ENCODE results near the gene GP1BB. TPM values are rescaled to one million over a fixed set of nuclear protein-coding genes. Genes with fewer than 3 reads are reported as not detected.

GP1BB gene
- total RNA-seq = 10 to 100 TPM in 1 of 2 donors, 1 to 10 TPM in 1; 6.8 to 60.3 TPM

DNA sequence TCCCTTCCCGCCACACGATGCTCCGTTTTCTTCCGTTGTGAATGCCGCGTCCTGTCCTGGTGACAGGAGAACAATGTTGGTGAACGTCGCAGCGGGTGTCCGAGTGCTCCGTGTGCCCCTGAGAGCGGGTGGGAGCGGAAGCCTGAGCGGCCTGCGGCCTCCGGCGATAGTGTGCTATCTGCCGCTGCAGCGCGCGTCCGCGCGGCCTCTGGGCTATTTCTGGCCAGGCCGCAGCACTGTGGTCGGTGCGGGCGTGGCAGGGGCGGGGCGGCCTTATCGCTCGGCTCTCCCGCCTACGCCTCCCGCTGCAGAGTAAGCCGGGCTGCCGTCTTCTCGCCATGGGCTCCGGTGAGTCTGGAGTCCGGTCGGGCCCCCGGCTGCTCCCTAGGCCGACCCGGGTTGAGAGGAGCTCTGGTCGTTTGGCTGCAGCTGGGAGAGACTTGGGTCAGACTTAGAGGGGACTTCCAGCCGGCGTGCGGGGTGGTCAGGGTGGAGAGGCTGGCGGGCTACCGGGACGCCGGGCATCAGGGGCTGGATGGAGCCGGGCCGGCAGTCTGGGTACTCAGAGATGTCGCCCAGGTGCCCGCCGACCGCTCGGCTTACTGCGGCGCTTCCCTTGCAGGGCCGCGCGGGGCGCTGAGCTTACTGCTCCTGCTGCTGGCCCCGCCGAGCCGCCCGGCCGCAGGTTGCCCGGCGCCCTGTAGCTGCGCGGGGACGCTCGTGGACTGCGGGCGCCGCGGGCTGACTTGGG lies at the start of gene GP1BB:
GP1BB (plus strand) TSS at position 308 of the 751 bp plus-strand sequence; CDS start at position 339, 31 bp downstream.
- Histone ChIP-seq H3K27ac (no peak within 1 kb of the TSS), H3K27me3 (replicated peaks; ENCODE audit: insufficient read depth) (no peaks in the 10 kb centered on the region), H3K4me1 (replicated peaks) (peaks cover 2% of the 10 kb centered on the region), H3K4me3 (peak within 1 kb of the TSS; percentile 5 to 7), H3K36me3 (no peaks in the 10 kb centered on the region), H3K9me3 (no peaks in the 10 kb centered on the region)
- TF ChIP-seq, protein P1, sequence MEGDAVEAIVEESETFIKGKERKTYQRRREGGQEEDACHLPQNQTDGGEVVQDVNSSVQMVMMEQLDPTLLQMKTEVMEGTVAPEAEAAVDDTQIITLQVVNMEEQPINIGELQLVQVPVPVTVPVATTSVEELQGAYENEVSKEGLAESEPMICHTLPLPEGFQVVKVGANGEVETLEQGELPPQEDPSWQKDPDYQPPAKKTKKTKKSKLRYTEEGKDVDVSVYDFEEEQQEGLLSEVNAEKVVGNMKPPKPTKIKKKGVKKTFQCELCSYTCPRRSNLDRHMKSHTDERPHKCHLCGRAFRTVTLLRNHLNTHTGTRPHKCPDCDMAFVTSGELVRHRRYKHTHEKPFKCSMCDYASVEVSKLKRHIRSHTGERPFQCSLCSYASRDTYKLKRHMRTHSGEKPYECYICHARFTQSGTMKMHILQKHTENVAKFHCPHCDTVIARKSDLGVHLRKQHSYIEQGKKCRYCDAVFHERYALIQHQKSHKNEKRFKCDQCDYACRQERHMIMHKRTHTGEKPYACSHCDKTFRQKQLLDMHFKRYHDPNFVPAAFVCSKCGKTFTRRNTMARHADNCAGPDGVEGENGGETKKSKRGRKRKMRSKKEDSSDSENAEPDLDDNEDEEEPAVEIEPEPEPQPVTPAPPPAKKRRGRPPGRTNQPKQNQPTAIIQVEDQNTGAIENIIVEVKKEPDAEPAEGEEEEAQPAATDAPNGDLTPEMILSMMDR (IDR thresholded peaks at IDR 0.05) = peak in 1 of 4 experiments; percentile 16
- TF ChIP-seq POLR2A (IDR thresholded peaks at IDR 0.05) (no peak), POLR2AphosphoS5 (IDR thresholded peaks at IDR 0.05) (no peak)
- intact Hi-C loops (cut with DNase I) = no loop called here
- WGBS = 41% methylated on average over 46 of the region's 80 CpGs
- DNase-seq (ENCODE audit: low spot score) = no peak

DNA sequence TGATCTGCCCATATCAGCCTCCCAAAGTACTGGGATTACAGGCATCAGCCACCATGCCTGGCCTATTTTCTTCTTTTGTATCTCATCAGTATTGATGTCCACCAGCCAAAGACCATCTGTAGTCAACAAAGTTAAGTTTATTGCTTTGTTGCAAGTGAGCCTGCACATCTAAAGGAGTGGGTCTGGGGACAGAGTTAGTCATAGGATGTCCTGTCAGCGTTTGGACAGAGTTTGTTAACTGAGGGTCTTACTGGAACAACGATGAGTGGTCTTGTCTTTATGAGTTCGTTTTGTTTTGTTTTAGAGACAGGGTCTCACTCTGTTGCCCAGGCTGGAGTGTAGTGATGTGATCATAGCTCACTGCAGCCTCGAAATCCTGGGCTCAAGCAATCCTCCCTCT lies 49.7 kb upstream of the GP1BB start:
- H3K4me1 ChIP-seq (replicated peaks) = no peaks in the 10 kb centered on the region
- no peaks in the 10 kb centered on the region for H3K9me3 ChIP-seq
- H3K27ac ChIP-seq = no peak overlapping the region
- H3K27me3 ChIP-seq (replicated peaks; ENCODE audit: insufficient read depth) = no peaks in the 10 kb centered on the region
- H3K4me3 ChIP-seq = no peak overlapping the region
- no peaks in the 10 kb centered on the region for H3K36me3 ChIP-seq
- no peak for DNase-seq (ENCODE audit: low spot score)
- no peak for TF ChIP-seq POLR2AphosphoS5 (IDR thresholded peaks at IDR 0.05)
- no peak for TF ChIP-seq POLR2A (IDR thresholded peaks at IDR 0.05)
- TF ChIP-seq, protein P1 (IDR thresholded peaks at IDR 0.05) = no peak
- 85% methylated on average over 4 of the region's 4 CpGs for WGBS
- intact Hi-C loops (cut with DNase I) = no loop called here

DNA sequence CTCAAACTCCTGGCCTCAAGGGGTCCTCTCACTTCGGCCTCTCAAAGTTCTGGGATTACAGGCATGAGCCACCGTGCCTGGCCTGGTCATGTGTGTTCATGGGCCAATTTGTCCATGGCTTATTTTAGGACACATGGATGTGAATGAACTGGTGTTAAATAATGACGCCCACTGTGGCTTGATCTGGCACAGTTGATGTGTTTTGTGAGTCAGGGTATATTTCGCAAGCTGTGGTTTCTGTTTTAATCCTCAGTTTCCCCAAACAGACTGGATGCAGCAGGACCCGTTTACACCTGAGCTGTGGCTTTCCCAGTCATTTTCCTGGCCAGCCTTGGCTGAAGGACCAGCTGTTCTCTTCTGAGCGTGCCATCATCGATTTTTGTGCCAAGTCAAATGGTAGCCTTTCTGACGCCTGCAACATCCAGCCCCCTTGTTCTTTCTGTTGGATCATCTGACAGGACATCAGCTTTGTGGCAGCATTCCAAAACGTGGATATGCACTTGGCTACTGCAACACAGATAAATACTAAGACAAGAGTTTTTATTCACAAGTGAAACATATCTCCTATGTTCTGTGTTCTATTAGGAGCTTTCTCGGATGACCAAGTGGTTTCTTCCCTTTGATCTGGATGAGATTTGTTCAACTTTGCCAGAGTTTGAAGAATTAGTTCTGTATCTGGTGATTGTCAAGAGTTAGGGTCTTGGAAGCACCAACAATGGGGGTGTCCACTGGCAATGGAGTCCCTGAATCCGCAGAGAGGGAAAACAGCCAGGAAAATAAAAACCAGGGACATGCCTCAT lies 49.0 kb upstream of the GP1BB start:
- H3K4me1 ChIP-seq (replicated peaks) = no peaks in the 10 kb centered on the region
- intact Hi-C loops (cut with DNase I) = no loop called here
- H3K36me3 ChIP-seq = no peaks in the 10 kb centered on the region
- TF ChIP-seq POLR2AphosphoS5 (IDR thresholded peaks at IDR 0.05) (no peak), POLR2A (IDR thresholded peaks at IDR 0.05) (no peak)
- TF ChIP-seq, protein P1 (IDR thresholded peaks at IDR 0.05) = no peak
- H3K27me3 ChIP-seq (replicated peaks; ENCODE audit: insufficient read depth) = no peaks in the 10 kb centered on the region
- H3K27ac ChIP-seq = no peak overlapping the region
- H3K9me3 ChIP-seq = no peaks in the 10 kb centered on the region
- no peak overlapping the region for H3K4me3 ChIP-seq
- no peak for DNase-seq (ENCODE audit: low spot score)
- WGBS = 63% methylated on average over 11 of the region's 11 CpGs

DNA sequence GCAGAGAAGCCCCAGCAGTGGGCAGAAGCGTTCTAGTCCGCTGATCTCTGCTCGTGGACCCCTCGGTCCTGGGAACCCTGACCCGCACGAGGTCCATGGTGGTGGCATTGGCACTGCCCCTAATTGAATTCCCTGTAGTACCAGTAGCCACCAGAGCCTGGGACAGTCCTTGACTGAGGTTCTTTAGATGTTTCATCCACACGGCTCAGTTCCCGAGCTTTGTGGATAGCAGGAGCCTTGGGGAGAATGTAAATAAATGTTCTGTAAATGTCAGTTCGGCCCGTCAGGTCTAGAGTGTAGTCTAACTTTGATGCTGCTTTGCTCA lies 48.4 kb upstream of the GP1BB start:
- Histone ChIP-seq H3K4me3 (no peak overlapping the region), H3K27ac (no peak overlapping the region), H3K36me3 (no peaks in the 10 kb centered on the region), H3K27me3 (replicated peaks; ENCODE audit: insufficient read depth) (no peaks in the 10 kb centered on the region), H3K4me1 (replicated peaks) (no peaks in the 10 kb centered on the region), H3K9me3 (no peaks in the 10 kb centered on the region)
- intact Hi-C loops (cut with DNase I) = no loop called here
- WGBS = 78% methylated on average over 10 of the region's 10 CpGs
- DNase-seq (ENCODE audit: low spot score) = no peak
- TF ChIP-seq POLR2A (IDR thresholded peaks at IDR 0.05) (no peak), POLR2AphosphoS5 (IDR thresholded peaks at IDR 0.05) (no peak)
- TF ChIP-seq, protein P1 (IDR thresholded peaks at IDR 0.05) = no peak

Measured in prostate gland (tissue), 2 donors.